ENCODE measurements around the gene CMTR2.
"Not testable (repeated sequence)": the region's sequence is repeated elsewhere in the genome, so short reads cannot be mapped to it uniquely, and the experiment has no call there.

Gene CMTR2
- 23.2 to 82.5 (median 71.8) reads per million in 3 experiments for total RNA-seq

GRCh38 chr16:71288890-71289731, at the start of gene CMTR2:
Gene CMTR2, minus strand, starts transcription at chr16:71289402. Its CDS starts 3,482 bp downstream, at chr16:71285920.
- peak; percentile 86 for DNase-seq

GRCh38 chr16:71338632-71339031, 49.4 kb upstream of the CMTR2 start:
- DNase-seq = no peak

DNA sequence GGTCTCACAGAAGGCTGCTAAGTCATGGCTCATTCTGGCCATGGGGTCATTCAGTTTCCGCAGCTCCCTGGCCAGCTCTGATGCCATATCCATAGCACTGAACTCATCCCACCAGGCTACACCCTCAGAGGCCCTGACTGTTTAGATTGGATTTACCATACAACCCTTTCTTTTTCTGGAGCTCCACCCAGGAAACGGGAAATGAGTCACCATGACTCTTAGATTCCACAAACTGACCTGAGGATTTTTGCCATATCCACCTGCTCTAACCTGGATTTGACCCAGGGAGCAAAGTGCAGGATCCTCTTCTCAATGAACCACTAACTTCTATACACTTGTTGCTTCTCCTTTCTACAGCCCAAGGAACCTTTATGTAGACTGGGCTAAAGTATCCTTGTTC, 49.0 kb upstream of the CMTR2 start:
- no peak for DNase-seq

DNA sequence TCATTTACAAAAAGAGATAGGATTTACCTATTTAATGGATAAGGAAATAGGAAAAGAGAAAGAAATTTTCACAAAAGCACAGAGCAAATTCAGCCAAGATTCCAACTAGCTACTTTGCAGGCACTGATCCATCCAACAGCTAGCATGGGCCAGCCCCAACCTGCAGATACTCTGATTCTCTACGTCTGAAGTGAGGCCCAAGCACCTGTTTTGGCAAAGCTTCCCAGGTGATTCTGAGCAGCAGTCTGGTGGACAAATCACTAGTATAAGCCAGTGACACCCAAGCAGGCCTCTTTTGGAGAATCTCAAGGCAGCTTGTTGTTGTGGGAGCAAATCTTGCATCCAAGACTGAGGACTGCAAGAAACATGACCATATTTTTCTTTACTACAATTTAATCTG, 48.4 kb upstream of the CMTR2 start:
- DNase-seq = no peak

DNA sequence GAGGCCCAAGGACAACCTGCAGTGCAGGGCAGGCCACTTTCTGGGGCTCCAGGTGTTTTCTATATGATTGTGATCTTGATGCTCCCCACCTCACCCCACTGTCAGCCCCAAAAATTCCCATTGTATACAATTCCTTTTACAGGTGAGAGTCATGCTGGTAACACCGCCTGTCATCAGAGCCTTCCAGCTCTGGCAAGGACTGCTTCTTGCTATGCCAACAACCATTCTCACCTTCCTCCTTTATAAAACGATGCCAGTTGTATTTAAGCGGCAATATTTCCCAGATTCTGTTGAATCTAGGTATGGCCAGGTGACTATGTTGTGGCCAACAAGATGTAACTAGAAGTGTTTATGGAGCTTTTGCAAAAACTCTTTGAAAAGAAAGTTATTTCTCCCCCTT, 38.9 kb upstream of the CMTR2 start:
- DNase-seq = no peak

- DNase-seq = no peak
Observed at GRCh38 chr16:71327720-71328119, 38.5 kb upstream of the CMTR2 start.

- no peak for DNase-seq
Observed at GRCh38 chr16:71319999-71320398, 30.8 kb upstream of the CMTR2 start.

DNA sequence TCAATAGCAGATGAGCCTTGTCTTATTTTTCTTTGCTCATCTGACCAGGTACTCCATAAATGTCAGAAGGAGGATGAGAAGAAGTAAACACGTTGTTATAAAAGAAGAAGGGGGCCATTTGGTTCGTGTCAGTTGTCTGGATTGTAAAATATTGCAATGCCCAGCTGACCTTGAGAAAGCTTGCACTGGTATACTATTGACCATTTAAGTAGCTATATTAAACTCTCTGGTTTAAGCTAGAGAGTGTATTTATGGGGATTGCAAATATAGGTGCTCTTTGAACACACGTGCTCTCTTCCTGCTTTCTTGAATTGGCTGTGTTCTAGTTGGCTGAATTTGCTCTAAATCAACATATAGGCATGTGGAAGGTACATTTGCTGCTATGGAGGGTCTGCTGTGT, 26.1 kb upstream of the CMTR2 start:
- no peak for DNase-seq

DNA sequence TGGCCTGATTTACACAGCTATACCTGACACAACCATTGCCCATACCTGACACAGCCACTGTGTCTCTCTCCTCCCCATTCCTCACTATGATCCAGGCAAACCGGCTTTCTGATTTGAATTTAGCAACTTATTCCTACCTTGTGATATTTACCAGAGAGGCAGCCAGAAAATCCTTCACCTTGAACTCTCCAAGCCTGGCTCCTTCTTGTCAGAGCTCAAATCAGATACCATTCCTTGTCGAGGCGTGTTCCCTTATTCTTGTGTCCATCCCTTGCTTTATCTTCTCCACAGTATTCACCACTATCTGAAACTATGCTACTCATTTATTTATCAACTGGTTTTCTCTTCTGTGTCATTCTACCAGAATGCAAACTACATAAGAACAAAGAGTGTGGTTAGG, 24.4 kb upstream of the CMTR2 start:
- not testable (repeated sequence) for DNase-seq

- no peak for DNase-seq
Observed at GRCh38 chr16:71311553-71312158, 22.5 kb upstream of the CMTR2 start.

DNA sequence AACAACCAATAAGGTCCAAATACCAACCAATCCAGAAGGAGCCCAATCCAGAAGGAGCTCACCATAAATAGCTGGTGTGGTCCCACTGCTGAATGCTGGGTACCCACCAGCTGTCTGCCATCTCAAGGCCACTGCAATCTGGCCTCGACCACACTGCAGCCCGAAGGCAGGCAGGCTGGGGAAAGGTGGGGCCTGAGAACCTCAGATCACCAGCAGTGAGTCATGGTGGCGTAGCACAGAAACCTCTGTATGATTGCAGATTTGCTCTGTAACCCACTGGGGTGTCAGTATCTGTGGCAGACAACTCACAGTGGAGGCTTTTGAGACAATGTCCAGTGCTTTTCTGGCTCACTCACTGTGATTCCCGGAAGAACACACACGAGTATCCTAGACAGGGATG, 14.7 kb upstream of the CMTR2 start:
- DNase-seq = no peak

DNA sequence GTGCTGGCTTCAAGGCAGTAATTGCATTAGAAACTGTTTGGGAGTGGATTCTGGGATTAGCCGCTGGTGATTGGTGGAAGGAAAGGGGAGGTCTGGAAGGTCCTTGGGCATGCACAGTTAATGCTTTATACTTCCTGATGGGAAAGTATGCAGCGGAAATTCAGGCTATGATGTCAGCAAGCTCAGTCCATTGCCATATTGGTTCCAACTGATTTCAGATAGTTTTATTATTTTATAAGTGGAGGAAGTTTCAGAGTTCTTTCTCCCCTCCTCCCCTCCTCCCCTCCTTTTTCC, 8.1 kb upstream of the CMTR2 start:
- no peak for DNase-seq

GRCh38 chr16:71296584-71297340, 7.6 kb upstream of the CMTR2 start:
- no peak for DNase-seq

GRCh38 chr16:71295950-71296349, 6.7 kb upstream of the CMTR2 start:
- no peak for DNase-seq

DNA sequence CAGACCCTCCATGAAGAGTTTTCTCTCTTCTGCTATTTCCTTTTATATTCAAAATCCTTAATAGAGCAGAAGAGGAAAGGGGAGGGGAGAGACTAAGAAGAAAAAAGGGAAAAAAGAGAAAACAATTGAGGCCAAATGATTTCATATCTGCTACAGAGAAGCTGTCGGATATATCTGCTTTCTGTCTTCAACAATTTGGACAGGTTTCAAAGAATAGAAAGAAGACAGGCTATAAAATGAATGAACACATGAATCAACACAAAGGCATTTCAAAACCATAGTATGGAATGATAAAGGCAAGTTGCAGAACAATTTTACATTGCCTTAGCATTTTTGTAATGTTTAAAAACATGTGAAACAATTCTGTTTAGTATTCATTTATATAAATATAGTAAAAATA, 4.7 kb upstream of the CMTR2 start:
- no peak for DNase-seq

DNA sequence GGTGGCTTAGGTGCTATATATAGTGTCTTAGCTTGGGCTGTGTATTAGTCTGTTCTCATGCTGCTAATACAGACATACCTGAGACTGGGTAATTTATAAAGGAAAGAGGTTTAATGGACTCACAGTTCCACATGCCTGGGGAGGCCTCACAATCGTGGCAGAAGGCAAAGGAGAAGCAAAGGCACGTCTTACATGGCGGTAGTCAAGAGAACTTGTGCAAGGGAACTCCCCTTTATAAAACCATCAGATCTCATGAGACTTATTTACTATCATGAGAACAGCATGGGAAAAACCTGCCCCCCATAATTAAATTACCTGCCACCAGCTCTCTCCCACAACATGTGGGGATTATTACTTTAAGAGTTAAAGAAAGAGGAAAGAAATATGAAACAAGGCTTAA, 2.9 kb upstream of the CMTR2 start:
- not testable (repeated sequence) for DNase-seq

DNA sequence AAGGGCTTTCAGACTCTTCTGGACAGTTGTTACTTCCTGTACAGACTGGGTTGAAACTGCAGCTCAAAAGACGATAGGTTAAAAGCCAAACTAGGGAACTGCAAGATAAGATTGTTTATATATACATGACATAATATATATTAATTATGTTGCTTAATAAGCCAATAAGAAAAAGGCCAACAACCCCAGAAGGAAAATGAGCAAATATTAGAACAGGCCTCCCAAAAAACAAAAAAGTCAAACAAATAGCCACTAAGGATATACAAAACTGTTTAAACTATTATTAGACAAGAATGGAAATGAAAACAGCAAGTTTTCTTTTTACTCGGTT, 495 bp upstream of the CMTR2 start:
- no peak for DNase-seq

GRCh38 chr16:71288570-71288889, 672 bp downstream of the CMTR2 start:
- no peak for DNase-seq

GRCh38 chr16:71287911-71288310, 1.3 kb downstream of the CMTR2 start:
- DNase-seq = no peak

- no peak for DNase-seq
Observed at GRCh38 chr16:71287454-71287853, 1.7 kb downstream of the CMTR2 start.

DNA sequence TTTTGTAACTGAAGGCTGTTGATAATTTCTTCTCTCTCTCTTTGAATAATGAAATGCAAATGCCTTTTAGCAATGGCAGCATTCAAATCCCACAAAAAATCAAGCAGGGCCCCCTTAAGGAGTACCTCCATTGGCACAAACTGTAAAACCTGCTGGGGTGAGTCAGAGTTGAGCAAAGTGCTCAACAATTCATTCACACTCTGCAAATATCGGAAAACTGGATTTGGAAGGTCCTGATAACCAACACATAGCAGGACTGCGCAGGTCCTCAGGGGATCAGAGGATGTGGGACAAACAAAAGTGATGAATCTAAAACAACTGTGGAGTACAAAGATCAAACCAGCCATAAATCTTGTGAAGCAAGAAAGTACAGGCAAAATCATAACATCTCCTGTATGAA, 5.6 kb downstream of the CMTR2 start:
- DNase-seq = no peak

DNA sequence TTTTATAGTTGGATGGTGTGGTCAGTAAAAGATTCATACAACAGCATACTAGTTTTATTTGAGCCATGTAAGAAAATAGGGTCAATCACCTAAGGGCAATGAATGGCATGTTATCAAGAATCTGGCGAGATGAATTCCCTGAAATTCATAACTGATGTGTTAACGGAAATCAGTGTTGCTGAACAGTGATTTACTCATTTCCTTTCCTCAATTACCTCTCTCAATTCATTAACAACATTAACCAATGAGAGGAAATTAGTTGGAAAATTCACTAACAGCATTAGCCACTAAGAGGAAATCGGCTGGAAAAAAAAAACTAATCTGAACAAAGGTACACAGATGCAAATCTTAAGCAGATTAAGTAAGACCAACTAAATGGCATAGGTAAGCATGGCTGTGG, 6.3 kb downstream of the CMTR2 start:
- no peak for DNase-seq

DNA sequence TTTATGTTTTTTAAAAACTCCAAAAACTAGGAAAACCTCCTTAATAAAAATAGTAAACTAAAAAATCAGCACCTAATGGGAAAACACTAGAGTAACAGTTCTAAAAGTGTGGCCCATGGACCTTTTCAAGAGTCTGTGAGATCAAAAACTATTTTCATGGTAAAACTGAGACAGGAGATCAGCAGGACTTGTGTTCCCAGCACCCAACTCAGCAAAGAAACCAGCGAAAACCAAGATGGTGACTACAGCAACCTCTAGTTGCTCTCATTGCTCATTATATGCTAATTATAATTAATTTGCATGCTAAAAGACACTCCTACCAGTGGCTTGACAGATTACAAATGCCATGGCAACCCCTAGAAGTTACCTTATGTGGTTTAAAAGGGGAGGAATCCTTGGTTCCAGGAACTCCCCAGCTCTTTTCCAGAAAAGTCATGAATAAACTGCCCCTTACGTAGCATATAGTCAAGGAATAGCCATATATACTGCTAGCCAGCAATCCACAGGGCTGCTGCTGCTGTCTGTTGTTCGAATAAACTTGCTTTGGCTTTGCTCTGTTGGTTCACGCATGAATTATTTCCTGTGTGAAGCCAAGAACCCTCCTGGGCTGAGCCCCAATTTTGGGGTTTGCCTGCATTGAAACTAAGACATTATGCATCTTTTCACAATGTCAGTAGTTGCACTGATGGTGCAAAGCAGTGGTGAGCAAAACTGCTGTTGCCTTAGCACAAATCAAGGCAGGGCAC, 12.4 kb downstream of the CMTR2 start:
- no peak for DNase-seq

- DNase-seq = no peak
Observed at GRCh38 chr16:71273384-71273783, 15.8 kb downstream of the CMTR2 start.

All from central memory CD4-positive, alpha-beta T cell (primary cell).